Panc1 (cell line): ENCODE data around the gene HS3ST6. TPM values are rescaled to one million over a fixed set of nuclear protein-coding genes. Genes with fewer than 3 reads are reported as not detected.

Experiments
- ATAC-seq: fragments of 200-7000 bp; cut with Tn5 transposase; 2 replicates; pipeline ENCODE4 v1.9.1; 2020; ENCODE audit warnings: mild to moderate bottlenecking, moderate library complexity
- BruUV-seq: library from RNA; stranded (reverse); fragments of 400-500 nt; replicated peaks from 2 replicates; lab custom pipeline; 2021; lab: Mats Ljungman, UMichigan
- CTCF ChIA-PET: fragments of 300-600 bp; sonication (Branson Sonifier 250); formaldehyde crosslinking; loops from one replicate; lab custom pipeline; 2022; ENCODE audit warnings: antibody characterized with exemption; lab: Charles Lee
- POLR2A ChIA-PET: fragments of 300-600 bp; sonication (Branson Sonifier 250); formaldehyde crosslinking; loops from one replicate; lab custom pipeline; 2022; ENCODE audit warnings: antibody characterized with exemption; lab: Charles Lee
- DNase-seq: peaks from one replicate; pipeline ENCODE4 v3.0.0-alpha.2; 2010; ENCODE audit warnings: low read depth, low spot score
- H3K27ac ChIP-seq: 2 replicates; pipeline ENCODE4 v1.5.1; 2011; ENCODE audit warnings: mild to moderate bottlenecking, low read length, inconsistent platforms
- H3K27me3 ChIP-seq: fragments of 200-500 bp; sonication (Bioruptor generic); 2 replicates; pipeline ENCODE4 v1.6.0; 2014; ENCODE audit warnings: low read length, inconsistent platforms; ENCODE audit not compliant: control insufficient read depth, insufficient read depth
- H3K36me3 ChIP-seq: fragments of 200-500 bp; sonication (Bioruptor generic); 2 replicates; pipeline ENCODE4 v1.5.1; 2014; ENCODE audit warnings: inconsistent platforms, mild to moderate bottlenecking, low read length, moderate library complexity; ENCODE audit not compliant: control insufficient read depth, insufficient read depth
- H3K4me1 ChIP-seq: 2 replicates; pipeline ENCODE4 v1.5.1; 2011; ENCODE audit warnings: inconsistent platforms, mild to moderate bottlenecking, low read length, moderate library complexity; ENCODE audit not compliant: control insufficient read depth, insufficient read depth
- H3K4me3 ChIP-seq, 2 experiments: 2 replicates each; pipeline ENCODE4 v1.5.1; 2011 to 2012; ENCODE audit warnings: low read depth in 2 of 2, low read length in 2 of 2, mild to moderate bottlenecking in 2 of 2, inconsistent platforms in 1 of 2, moderate library complexity in 1 of 2
- H3K9me3 ChIP-seq: fragments of 200-500 bp; sonication (Bioruptor generic); 2 replicates; pipeline ENCODE4 v1.5.1; 2014; ENCODE audit warnings: low read depth, mild to moderate bottlenecking, inconsistent platforms, low read length, moderate library complexity; ENCODE audit not compliant: control insufficient read depth, insufficient read depth
- CTCF ChIP-seq: fragments of 450-650 bp; IDR thresholded peaks from 2 replicates; pipeline ENCODE4 v1.5.1; 2017; ENCODE audit warnings: mild to moderate bottlenecking
- POLR2AphosphoS5 ChIP-seq: IDR thresholded peaks from 2 replicates; pipeline ENCODE4 v1.6.1; 2012; ENCODE audit warnings: mild to moderate bottlenecking, low read depth, low read length, moderate library complexity
- REST ChIP-seq, 2 experiments: IDR thresholded peaks; 2 replicates each; pipeline ENCODE4 v1.6.1; 2011 to 2012; ENCODE audit warnings: low read depth in 2 of 2, control low read depth in 1 of 2, low read length in 1 of 2, mild to moderate bottlenecking in 1 of 2, moderate library complexity in 1 of 2; ENCODE audit not compliant: insufficient read depth in 1 of 2
- SIN3A ChIP-seq: IDR thresholded peaks from 2 replicates; pipeline ENCODE4 v1.6.1; 2012; ENCODE audit warnings: low read depth, mild to moderate bottlenecking, low read length, moderate library complexity, borderline replicate concordance; ENCODE audit not compliant: insufficient read depth
- TCF7L2 ChIP-seq: IDR thresholded peaks from 2 replicates; pipeline ENCODE4 v1.6.1; 2011; ENCODE audit warnings: mild to moderate bottlenecking, low read depth, low read length, inconsistent platforms
- in situ Hi-C: cut with HindIII; loops from 2 replicates; pipeline ENCODE4 v1.10.0; 2016; ENCODE audit warnings: low sequenced_read_pairs, low pct_unique_long_range_greater_than_20kb
- intact Hi-C: fragments of 100-400 bp; cut with micrococcal nuclease; formaldehyde crosslinking; loops from one replicate; pipeline ENCODE4 v1.10.0; 2022; ENCODE audit not compliant: unreplicated experiment
- total RNA-seq: library from RNA; stranded (reverse); gene quantifications from one replicate; pipeline ENCODE4 v1.2.1, GENCODE V29; 2021; ENCODE audit not compliant: unreplicated experiment

HS3ST6 gene
- total RNA-seq, 1 experiment from 2014 or later, result 3.3 TPM

GRCh38 chr16:1942810-1943726 lies 24.9 kb upstream of the HS3ST6 start, which contains the start of gene MSRB1:
Gene MSRB1, minus strand, starts transcription at chr16:1943199. Its CDS starts 43 bp downstream, at chr16:1943156.
- intact Hi-C loops, result no loop called here
- POLR2A ChIA-PET, result interaction anchor here (0.6 kb wide), 1 partner anchor 332 kb away, joined by 5 read pairs; no protein-coding TSS in a partner anchor
- CTCF ChIA-PET, result interaction anchor here (0.5 kb wide), 1 partner anchor 22 kb away, joined by 6 read pairs; the partner anchor contains the start of gene RPS2
- DNase-seq (no peak), ATAC-seq (peak; percentile 96)
- Histone ChIP-seq H3K4me1 (peaks cover 11% of the 10 kb centered on the region), H3K27me3 (no peaks in the 10 kb centered on the region), H3K36me3 (no peaks in the 10 kb centered on the region; the same call in 1 of the 2 replicates), H3K4me3 (peak within 1 kb of the TSS; percentile 60 to 78), H3K9me3 (no peaks in the 10 kb centered on the region), H3K27ac (peak within 1 kb of the TSS; percentile 82)
- in situ Hi-C loops, result no loop called here
- BruUV-seq, result no TSS peak
- TF ChIP-seq REST (IDR thresholded peaks at IDR 0.05; ENCODE audit: insufficient read depth in 1 of 2, low read depth in 2 of 2, low read length in 1 of 2) (no peak), TCF7L2 (peak; percentile 82), CTCF (no peak), POLR2AphosphoS5 (peak; percentile 70; the same call in 1 of the 2 replicates), SIN3A (0 out of 2 replicates have a peak, but pooled peaks have one; percentile 43)

GRCh38 chr16:1942047-1942809 lies 24.0 kb upstream of the HS3ST6 start:
- Histone ChIP-seq H3K27ac (peak overlapping the region; percentile 70), H3K9me3 (no peaks in the 10 kb centered on the region), H3K4me3 (peak overlapping the region; percentile 60 to 78), H3K27me3 (no peaks in the 10 kb centered on the region), H3K4me1 (peaks cover 11% of the 10 kb centered on the region), H3K36me3 (no peaks in the 10 kb centered on the region; the same call in 1 of the 2 replicates)
- no peak for TF ChIP-seq REST (IDR thresholded peaks at IDR 0.05; ENCODE audit: insufficient read depth in 1 of 2, low read depth in 2 of 2, low read length in 1 of 2)
- TF ChIP-seq CTCF, result no peak
- TF ChIP-seq TCF7L2, result no peak
- TF ChIP-seq POLR2AphosphoS5, result no peak
- no peak for TF ChIP-seq SIN3A
- DNase-seq (no peak), ATAC-seq (no peak)
- TSS peak; percentile 86 for BruUV-seq
- intact Hi-C loops (no loop called here), in situ Hi-C loops (no loop called here)
- ChIA-PET CTCF (interaction anchor here (0.6 kb wide), 1 partner anchor 600 kb away, joined by 8 read pairs; no protein-coding TSS in a partner anchor), POLR2A (no interaction called here)
